NOMO-1 (cell line): ENCODE data around the gene MYOM3.
"Not testable (repeated sequence)": the region's sequence is repeated elsewhere in the genome, so short reads cannot be mapped to it uniquely, and the experiment has no call there.

Source experiments
- DNase-seq, 2 experiments: peaks; one replicate each; lab custom pipeline; 2025; ENCODE audit not compliant: unreplicated experiment in 2 of 2; lab: John Stamatoyannopoulos, UW

Gene MYOM3

DNA sequence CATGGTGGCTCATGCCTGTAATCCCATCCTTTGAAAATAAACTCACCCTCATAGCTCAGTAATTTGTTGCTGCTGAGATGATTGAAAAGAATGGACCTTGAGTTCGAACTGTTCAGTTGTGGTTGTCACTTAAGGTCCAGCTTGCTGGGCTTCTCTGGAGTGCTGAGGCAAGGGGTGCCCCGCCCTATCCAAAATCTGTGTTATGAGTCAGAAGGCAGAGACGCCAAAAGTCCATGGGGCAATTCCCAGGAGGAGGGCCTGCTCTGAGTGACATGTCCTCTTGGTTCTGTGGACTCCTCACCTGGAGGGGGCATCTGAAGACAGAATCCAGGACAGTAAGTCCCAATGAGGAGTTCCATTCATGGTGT is 64.8 kb downstream of the MYOM3 start:
- no peak for DNase-seq

DNA sequence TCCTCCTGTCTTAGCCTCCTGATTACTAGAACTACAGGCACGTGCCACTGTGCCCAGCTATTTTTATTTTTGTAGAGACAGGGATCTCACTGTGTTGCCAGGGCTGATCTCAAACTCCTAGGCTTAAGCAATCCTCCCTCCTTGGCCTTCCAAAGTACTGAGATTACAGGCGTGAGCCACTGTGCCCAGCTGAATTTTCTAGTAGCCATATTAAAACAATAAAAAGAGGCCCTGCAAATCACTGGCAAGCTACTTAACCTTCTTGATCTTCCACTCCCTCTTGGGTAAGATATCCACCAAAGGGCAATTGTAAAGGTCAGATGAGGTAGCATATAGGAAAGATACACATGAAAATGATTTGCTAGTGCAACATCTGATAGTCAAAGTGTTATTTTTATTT is 66.2 kb downstream of the MYOM3 start:
- no peak for DNase-seq

DNA sequence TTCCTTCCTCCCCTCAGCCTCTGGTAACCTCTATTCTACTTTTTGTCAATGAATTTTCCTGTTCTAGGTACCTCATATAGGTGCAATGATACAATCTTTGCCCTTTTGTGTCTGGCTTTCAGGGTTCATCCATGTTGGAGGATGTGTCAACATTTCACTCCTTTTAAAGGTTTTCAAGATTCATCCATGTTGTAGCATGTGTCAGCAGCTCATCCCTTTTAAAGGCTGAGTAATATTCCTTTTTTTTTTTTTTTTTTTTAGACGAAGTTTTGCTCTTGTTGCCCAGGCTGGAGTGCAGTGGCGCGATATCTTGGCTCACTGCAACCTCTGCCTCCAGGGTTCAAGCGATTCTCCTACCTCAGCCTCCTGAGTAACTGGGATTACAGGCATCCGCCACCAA is 67.3 kb downstream of the MYOM3 start:
- DNase-seq: not testable (repeated sequence)

GRCh38 chr1:24043345-24044032 is 68.4 kb downstream of the MYOM3 start:
- no peak for DNase-seq

DNA sequence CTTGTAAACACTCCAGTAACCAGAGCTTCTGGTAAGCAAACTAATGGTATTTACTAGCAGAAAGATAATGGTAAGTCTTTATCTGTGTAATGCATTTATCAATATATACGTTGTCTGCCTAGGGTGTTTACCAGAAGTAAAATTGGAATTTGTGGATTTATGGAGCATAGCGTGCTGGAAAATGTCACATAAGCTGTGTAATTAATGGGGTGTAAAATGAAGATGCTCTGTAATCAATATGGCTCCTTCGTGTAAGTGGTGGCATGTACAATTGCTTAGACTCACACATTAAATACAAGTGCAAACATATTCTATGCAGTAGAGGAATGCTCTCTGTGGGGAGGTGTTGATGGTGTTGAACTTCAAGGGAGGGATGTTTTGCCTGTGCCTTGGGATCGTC is 69.6 kb downstream of the MYOM3 start:
- no peak for DNase-seq

- no peak for DNase-seq
These were observed 75.8 kb downstream of the MYOM3 start for GRCh38 chr1:24036088-24036487.

- no peak for DNase-seq
These were observed 79.0 kb downstream of the MYOM3 start for GRCh38 chr1:24032981-24033380.

- not testable (repeated sequence) for DNase-seq
These were observed 80.9 kb downstream of the MYOM3 start for GRCh38 chr1:24030976-24031516.

- DNase-seq: peak in 1 of 2 experiments; percentile 19
These were observed 84.0 kb downstream of the MYOM3 start for GRCh38 chr1:24027838-24028468.

DNA sequence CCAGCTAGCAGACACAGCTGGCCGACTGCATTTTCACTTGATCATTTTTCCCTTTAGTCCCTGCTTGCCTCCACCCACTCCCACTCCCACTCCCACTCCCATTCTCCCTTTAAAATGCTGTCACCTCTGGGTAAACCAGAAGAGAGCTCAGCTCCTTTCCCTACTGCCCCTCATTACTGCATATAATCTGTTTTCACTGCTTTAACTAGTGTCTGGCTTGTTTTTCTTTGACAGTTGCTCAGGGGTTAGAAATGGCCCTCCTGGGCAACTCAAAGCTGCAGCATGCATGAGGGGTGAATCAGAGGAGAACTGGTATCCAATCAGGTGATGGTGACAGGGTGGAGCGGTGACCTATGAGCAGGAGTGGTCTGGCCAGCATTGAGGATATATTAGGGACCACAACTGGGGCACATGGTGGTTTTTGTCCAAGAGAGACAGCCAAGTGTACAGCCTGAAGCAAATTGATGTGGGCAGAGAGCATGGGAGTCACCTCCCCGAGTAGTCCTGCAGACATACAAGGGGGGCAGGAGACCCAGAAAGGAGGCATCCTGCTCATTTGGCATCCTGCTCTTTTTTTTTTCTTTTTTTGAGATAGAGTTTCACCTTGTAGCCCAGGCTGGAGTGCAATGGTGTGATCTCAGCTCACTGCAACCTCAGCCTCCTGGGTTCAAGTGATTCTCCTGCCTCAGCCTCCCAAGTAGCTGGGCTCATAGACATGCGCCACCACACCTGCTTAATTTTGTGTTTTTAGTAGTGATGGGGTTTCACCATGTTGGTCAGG is 89.2 kb downstream of the MYOM3 start:
- no peak for DNase-seq

GRCh38 chr1:24021403-24022266 is 90.3 kb downstream of the MYOM3 start:
- DNase-seq: no peak

GRCh38 chr1:24020470-24020869 is 91.5 kb downstream of the MYOM3 start:
- DNase-seq: no peak

GRCh38 chr1:24020025-24020424 is 91.9 kb downstream of the MYOM3 start:
- DNase-seq: no peak

DNA sequence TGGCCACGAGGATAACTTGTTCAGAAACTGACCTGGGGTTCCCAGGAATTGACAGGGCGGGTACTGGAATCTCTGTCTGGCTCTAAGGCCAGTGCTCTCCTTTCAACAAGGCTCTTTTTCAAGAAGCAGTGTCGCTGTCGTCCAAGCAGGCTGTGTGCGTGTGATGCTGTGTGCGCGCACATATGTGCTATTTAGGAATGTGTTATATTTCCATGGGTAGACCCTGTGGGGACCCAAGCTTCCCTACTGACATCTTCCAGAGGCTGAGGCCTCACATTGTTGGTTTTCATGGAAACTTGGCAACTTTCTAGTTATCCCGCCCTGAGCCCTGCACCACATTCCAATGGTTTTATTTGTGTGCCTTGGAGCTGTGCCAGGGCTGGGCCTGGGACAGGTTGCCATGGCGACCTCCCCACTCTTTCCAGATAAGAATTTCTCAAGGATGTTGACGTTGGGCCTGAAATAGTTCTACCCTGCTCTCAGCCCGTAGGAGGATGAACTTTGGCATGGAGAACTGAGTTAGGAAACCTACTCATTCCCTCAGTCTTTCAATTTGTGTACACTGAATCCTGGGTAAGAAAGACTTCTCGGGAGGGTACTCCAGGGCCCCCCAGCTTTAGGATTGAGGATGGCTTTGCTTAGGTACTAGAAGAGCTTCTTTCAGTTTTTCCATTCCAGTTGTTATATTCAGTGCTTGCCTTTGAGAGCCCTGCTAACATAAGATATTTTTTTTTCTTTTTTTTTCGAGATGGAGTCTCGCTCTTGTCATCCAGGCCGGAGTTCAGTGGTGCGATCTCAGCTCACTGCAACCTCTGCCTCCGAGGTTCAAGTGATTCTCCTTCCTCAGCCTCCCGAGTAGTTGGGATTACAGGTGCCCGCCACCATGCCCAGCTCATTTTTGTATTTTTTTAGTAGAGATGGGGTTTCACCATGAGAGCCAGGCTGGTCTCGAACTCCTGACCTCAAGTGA is 93.0 kb downstream of the MYOM3 start:
- DNase-seq: no peak

GRCh38 chr1:24015221-24016210 is 96.4 kb downstream of the MYOM3 start:
- no peak for DNase-seq

DNA sequence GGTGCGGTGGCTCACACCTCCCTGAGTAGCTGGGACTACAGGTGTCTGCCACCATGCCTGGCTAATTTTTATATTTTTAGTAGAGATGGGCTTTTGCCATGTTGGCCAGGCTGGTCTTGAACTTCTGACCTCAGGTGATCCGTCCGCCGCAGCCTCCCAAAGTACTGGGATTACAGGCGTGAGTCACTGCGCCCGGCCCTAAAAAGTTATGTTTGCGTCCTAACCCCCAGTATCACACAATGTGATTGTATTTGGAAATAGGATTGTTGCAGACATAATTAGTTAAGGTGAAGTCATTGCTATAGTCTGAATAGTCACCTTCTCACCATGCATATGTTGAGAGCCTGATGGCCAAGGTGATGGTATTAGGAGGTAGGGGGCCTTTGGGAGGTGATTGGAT is 99.1 kb downstream of the MYOM3 start:
- not testable (repeated sequence) for DNase-seq

GRCh38 chr1:24010650-24011049 is 101.3 kb downstream of the MYOM3 start:
- no peak for DNase-seq

GRCh38 chr1:24009406-24009805 is 102.5 kb downstream of the MYOM3 start:
- DNase-seq: no peak
